Mucosa of stomach (tissue), 1 donor: ENCODE measurements around the gene MTF1.

Source experiments
- H3K27me3 ChIP-seq: one replicate; pipeline ENCODE4 v1.7.0; 2013; ENCODE audit warnings: mild to moderate bottlenecking, low read length; ENCODE audit not compliant: control insufficient read depth, insufficient read depth
- H3K36me3 ChIP-seq: one replicate; pipeline ENCODE4 v1.7.0; 2013; ENCODE audit warnings: low read length; ENCODE audit not compliant: control insufficient read depth, insufficient read depth
- H3K4me1 ChIP-seq: one replicate; pipeline ENCODE4 v1.7.0; 2013; ENCODE audit warnings: mild to moderate bottlenecking, low read length; ENCODE audit not compliant: control insufficient read depth, insufficient read depth
- H3K4me3 ChIP-seq: one replicate; pipeline ENCODE4 v1.7.0; 2013; ENCODE audit warnings: low read length
- H3K9ac ChIP-seq: one replicate; pipeline ENCODE4 v1.7.0; 2013; ENCODE audit warnings: mild to moderate bottlenecking, low read length, moderate library complexity
- H3K9me3 ChIP-seq: one replicate; pipeline ENCODE4 v1.7.0; 2013; ENCODE audit warnings: mild to moderate bottlenecking, low read length, moderate library complexity; ENCODE audit not compliant: control insufficient read depth
- donor health status: Pancreatic carcinoma.

MTF1 gene

DNA sequence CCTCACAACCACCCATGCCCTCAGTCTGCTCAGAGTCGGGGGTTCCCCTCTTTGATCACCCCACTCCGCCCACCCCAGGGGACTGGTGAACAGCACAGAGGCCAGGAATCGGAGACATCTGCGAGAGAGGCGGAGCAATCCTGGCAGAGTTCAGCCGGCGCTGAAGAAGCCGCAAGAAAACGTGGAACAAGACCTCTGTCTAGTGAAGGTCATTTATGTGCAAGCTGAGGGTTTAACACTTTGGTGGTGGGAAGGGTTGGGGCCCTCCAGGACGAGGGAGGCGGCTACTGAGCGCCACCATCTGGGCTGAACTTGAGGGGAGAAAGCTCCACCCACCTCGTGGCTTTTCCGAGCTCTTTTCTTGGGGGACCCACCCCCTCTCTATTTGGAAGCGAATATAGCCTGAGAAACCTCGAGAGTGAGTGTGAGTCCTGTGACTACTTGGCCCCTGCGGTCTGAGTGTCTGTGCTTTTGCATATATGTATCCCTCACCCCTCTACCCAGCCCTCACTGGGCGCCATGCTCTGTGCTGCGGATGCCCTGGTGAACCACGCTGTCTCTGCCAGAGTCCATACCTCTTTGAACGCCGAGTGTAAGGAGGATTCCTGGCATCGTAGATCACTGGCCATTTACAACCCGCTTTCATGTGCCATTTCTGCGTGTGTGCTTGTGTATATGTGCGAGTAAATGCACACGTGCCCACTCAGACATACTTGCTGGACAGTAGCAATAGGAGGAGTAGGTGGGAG lies 93.3 kb downstream of the MTF1 start:
- no peaks in the 10 kb centered on the region for H3K36me3 ChIP-seq
- peak overlapping the region; percentile 14 for H3K4me3 ChIP-seq
- H3K4me1 ChIP-seq, result peaks cover 6% of the 10 kb centered on the region
- H3K9me3 ChIP-seq, result no peaks in the 10 kb centered on the region
- H3K27me3 ChIP-seq, result peaks cover 60% of the 10 kb centered on the region
- no peak overlapping the region for H3K9ac ChIP-seq

DNA sequence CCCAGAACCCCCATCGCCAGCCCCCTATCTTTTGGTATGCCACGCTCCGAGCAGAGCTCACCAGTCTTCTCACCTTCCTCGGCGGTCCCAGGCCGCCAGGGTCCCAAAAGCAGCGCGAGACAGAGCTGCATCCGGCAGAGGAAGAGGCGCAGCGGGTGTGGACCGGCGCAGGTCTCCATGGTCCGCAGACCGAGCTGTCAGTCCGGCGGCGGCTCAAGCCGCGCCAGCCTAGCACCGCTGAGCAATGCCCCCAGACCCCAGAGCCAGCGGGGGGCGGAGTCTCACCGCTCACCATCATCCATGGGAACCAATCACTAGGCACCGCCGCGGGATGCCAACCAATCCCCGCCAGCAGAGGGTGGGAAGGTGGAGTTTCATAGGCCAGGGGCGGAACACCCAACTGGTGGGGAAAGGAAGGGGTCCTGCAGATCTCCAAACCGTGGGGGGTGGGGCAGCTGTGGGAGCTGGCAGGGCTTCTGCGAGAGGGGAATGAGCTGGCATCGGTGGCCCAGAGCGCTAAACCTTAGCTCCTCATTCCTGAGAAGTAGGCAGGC lies 94.4 kb downstream of the MTF1 start, which contains the start of gene EPHA10:
TSS of gene EPHA10 (minus strand) at position 233 of the 554 bp plus-strand sequence. CDS start at position 179, 54 bp downstream.
- peaks cover 6% of the 10 kb centered on the region for H3K4me1 ChIP-seq
- peak within 1 kb of the TSS; percentile 14 for H3K4me3 ChIP-seq
- peaks cover 63% of the 10 kb centered on the region for H3K27me3 ChIP-seq
- no peaks in the 10 kb centered on the region for H3K9me3 ChIP-seq
- no peaks in the 10 kb centered on the region for H3K36me3 ChIP-seq
- no peak within 1 kb of the TSS for H3K9ac ChIP-seq

DNA sequence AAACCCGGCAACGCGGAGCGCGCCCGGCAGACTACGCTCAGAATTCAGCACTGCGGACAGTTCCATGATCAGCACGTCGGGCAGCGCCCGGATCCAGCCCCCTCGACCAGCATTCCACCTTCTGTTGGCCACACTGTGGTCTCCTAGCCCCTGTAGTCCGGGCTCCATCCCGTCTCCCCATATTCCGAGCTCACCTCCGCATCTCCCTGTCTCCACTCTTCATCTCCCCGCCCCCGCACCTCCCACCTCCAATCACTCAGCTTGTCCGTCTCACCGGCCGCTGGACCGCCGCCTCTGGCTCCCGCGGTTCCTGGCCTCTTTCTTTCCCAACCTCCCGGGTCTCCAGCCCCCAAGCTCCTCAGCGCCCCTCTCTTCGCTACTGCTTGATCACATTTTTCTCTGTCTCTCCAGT lies 95.0 kb downstream of the MTF1 start:
- no peaks in the 10 kb centered on the region for H3K9me3 ChIP-seq
- peaks cover 6% of the 10 kb centered on the region for H3K4me1 ChIP-seq
- H3K4me3 ChIP-seq, result no peak overlapping the region
- no peaks in the 10 kb centered on the region for H3K36me3 ChIP-seq
- H3K27me3 ChIP-seq, result peaks cover 66% of the 10 kb centered on the region
- no peak overlapping the region for H3K9ac ChIP-seq

DNA sequence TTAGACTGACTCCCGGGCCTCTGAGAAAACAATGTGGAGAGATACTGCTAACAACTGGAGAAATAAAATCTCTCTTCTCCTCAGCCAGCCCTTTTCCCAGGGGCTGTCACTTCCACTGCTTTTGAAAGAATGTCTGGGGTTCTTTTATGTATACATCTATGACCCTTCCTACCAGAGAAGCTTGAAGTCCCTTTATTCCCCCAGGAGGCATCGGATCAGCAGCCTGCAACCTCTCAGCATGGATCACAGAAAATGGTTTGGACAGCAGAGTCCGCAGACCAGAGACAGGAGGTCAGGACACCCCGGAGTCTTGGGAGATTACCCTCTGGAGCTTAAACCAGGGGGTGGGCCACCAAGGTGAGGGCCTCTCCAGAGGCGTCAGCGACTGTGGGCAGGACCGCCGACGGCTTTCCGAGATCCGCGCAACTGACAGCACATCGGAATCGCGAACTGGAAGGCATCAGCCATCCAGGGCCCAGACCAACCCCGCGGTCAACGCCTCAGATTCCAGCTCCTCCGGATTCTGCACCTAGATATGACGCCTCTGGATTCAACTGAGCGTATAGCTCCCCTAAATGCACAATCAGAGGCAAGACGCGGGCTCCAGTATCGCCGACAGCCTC lies 95.5 kb downstream of the MTF1 start:
- Histone ChIP-seq H3K36me3 (no peaks in the 10 kb centered on the region), H3K27me3 (peaks cover 69% of the 10 kb centered on the region), H3K9me3 (no peaks in the 10 kb centered on the region), H3K9ac (no peak overlapping the region), H3K4me3 (no peak overlapping the region), H3K4me1 (peaks cover 6% of the 10 kb centered on the region)

- Histone ChIP-seq H3K9me3 (no peaks in the 10 kb centered on the region), H3K4me3 (no peak overlapping the region), H3K4me1 (peaks cover 6% of the 10 kb centered on the region), H3K36me3 (no peaks in the 10 kb centered on the region), H3K9ac (no peak overlapping the region), H3K27me3 (peaks cover 65% of the 10 kb centered on the region)
These were observed 96.9 kb downstream of the MTF1 start for GRCh38 chr1:37762516-37762915.

GRCh38 chr1:37761416-37762095 lies 97.8 kb downstream of the MTF1 start:
- Histone ChIP-seq H3K4me3 (no peak overlapping the region), H3K9me3 (no peaks in the 10 kb centered on the region), H3K4me1 (peaks cover 6% of the 10 kb centered on the region), H3K27me3 (peaks cover 58% of the 10 kb centered on the region), H3K9ac (no peak overlapping the region), H3K36me3 (no peaks in the 10 kb centered on the region)
